Tibial nerve (tissue), 4 donors: Measurements from ENCODE around the gene F2RL1. TPM values are rescaled to one million over a fixed set of nuclear protein-coding genes. Genes with fewer than 3 reads are reported as not detected.
"Not testable (repeated sequence)": the region's sequence is repeated elsewhere in the genome, so short reads cannot be mapped to it uniquely, and the experiment has no call there.

Experiments used
- DNase-seq, 2 donors: peaks; one replicate each; pipeline ENCODE4 v3.0.0-alpha.2; 2019; ENCODE audit warnings: low spot score in 2 of 2
- H3K27ac ChIP-seq, 4 donors: fragments of 200-600 bp; sonication (generic) in 3 of 4; one replicate each; pipeline ENCODE4 v1.5.1; 2017 to 2019; ENCODE audit warnings: mild to moderate bottlenecking in 1 of 4
- H3K27me3 ChIP-seq, 2 donors: fragments of 200-600 bp; sonication (generic) in 1 of 2; one replicate each; pipeline versions ENCODE4 v1.5.1 to v1.6.0; 2017 to 2019
- H3K36me3 ChIP-seq, 3 donors: fragments of 200-600 bp; sonication (generic); one replicate each; pipeline ENCODE4 v1.5.1; 2018 to 2019
- H3K4me1 ChIP-seq, 4 donors: fragments of 200-600 bp; sonication (generic) in 3 of 4; one replicate each; pipeline ENCODE4 v1.5.1; 2017 to 2019
- H3K4me3 ChIP-seq, 4 donors: fragments of 200-600 bp; sonication (generic) in 3 of 4; one replicate each; pipeline ENCODE4 v1.5.1; 2017 to 2019; ENCODE audit warnings: mild to moderate bottlenecking in 1 of 4, moderate library complexity in 1 of 4
- H3K9me3 ChIP-seq, 4 donors: fragments of 200-600 bp; sonication (generic) in 3 of 4; one replicate each; pipeline ENCODE4 v1.5.1; 2017 to 2019
- CTCF ChIP-seq, 5 experiments: fragments of 200-600 bp in 3 of 5; fragments of 450-650 bp in 2 of 5; sonication (generic) in 3 of 5; IDR thresholded peaks; one replicate each; pipeline ENCODE4 v1.5.1; 2016 to 2019; ENCODE audit warnings: antibody characterized with exemption in 5 of 5, mild to moderate bottlenecking in 3 of 5, moderate library complexity in 2 of 5
- EP300 ChIP-seq, 2 donors: sonication (generic); formaldehyde crosslinking; IDR thresholded peaks; one replicate each; pipeline ENCODE4 v1.6.1; 2017; ENCODE audit warnings: antibody characterized with exemption in 2 of 2, mild to moderate bottlenecking in 1 of 2
- POLR2A ChIP-seq, 2 donors: fragments of 450-650 bp; IDR thresholded peaks; one replicate each; pipeline ENCODE4 v1.6.1; 2017; ENCODE audit warnings: antibody characterized with exemption in 2 of 2, mild to moderate bottlenecking in 2 of 2, moderate library complexity in 2 of 2
- WGBS, 2 donors: methylation state at CpG; one replicate each; pipeline ENCODE4 v1.1.5; 2018; 5-methylcytosine and 5-hydroxymethylcytosine counted together
- total RNA-seq, 4 donors: library from RNA; depleted of rRNA; stranded (reverse); fragments of >200 nt; gene quantifications; one replicate each; pipeline ENCODE4 v1.1.0, GENCODE V29; 2016

Gene F2RL1
- total RNA-seq, 4 donors from 2014 or later = 0.20 to 1.1 (median 0.30) TPM; not detected in 1

- no peak for DNase-seq
- H3K27ac ChIP-seq = no peak overlapping the region
- no peaks in the 10 kb centered on the region for H3K4me1 ChIP-seq
- H3K36me3 ChIP-seq = no peaks in the 10 kb centered on the region
- WGBS, 2 donors = 69 to 85% methylated on average over 4 of the region's 4 CpGs
- H3K27me3 ChIP-seq = no peaks in the 10 kb centered on the region
- TF ChIP-seq POLR2A (IDR thresholded peaks at IDR 0.05) (no peak), CTCF (IDR thresholded peaks at IDR 0.05) (no peak)
- no peak overlapping the region for H3K4me3 ChIP-seq
- no peaks in the 10 kb centered on the region for H3K9me3 ChIP-seq
Observed at GRCh38 chr5:76809141-76809540, 9.7 kb upstream of the F2RL1 start.

DNA sequence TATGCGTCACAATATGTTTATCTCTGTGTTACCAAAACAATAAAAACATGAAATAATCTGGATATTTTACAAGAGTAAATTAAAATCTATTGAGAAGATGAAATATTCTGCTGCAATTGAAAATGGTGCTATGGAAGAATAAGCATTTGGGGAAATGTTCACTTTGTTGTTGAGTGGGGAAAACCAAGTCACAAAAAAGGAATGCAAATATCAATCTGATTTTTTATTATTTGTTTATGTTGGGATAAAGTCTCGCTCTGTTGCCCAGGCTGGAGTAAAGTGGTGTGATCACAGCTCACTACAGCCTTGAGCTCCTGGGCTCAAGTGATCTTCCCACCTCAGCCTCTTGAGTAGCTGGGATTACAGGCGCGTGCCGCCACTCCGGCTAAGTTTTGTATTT lies 8.6 kb upstream of the F2RL1 start:
- Histone ChIP-seq H3K4me3 (no peak overlapping the region), H3K4me1 (no peaks in the 10 kb centered on the region), H3K27me3 (no peaks in the 10 kb centered on the region), H3K27ac (no peak overlapping the region), H3K9me3 (no peaks in the 10 kb centered on the region), H3K36me3 (no peaks in the 10 kb centered on the region)
- DNase-seq = no peak
- TF ChIP-seq POLR2A (IDR thresholded peaks at IDR 0.05) (no peak), EP300 (IDR thresholded peaks at IDR 0.05) (no peak), CTCF (IDR thresholded peaks at IDR 0.05) (no peak)
- WGBS, 2 donors = 92 to 94% methylated on average over 6 of the region's 6 CpGs

GRCh38 chr5:76811214-76811613 lies 7.6 kb upstream of the F2RL1 start:
- Histone ChIP-seq H3K4me3 (no peak overlapping the region), H3K4me1 (no peaks in the 10 kb centered on the region), H3K27me3 (no peaks in the 10 kb centered on the region), H3K36me3 (no peaks in the 10 kb centered on the region), H3K27ac (no peak overlapping the region), H3K9me3 (no peaks in the 10 kb centered on the region)
- TF ChIP-seq EP300 (IDR thresholded peaks at IDR 0.05) = no peak
- no peak for TF ChIP-seq CTCF (IDR thresholded peaks at IDR 0.05)
- no peak for TF ChIP-seq POLR2A (IDR thresholded peaks at IDR 0.05)
- 92 to 98% methylated on average over 5 of the region's 5 CpGs for WGBS, 2 donors
- DNase-seq = no peak

DNA sequence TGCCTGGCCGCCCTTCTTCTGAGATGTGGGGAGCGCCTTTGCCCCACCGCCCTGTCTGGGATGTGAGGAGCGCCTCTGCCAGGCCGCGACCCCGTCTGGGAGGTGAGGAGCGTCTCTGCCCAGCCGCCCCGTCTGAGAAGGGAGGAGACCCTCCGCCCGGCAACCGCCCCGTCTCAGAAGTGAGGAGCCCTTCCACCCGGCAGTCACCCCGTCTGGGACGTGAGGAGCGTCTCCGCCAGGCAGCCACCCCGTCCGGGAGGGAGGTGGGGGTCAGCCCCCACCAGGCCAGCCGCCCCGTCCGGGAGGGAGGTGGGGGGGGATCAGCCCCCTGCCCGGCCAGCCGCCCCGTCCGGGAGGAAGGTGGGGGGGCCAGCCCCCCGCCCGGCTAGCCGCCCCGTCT lies 6.6 kb upstream of the F2RL1 start:
- 94 to 100% methylated on average over 6 to 22 of the region's 32 CpGs for WGBS, 2 donors

GRCh38 chr5:76813982-76814562 lies 4.8 kb upstream of the F2RL1 start:
- DNase-seq = no peak
- Histone ChIP-seq H3K27ac (no peak overlapping the region), H3K9me3 (no peaks in the 10 kb centered on the region), H3K36me3 (no peaks in the 10 kb centered on the region), H3K4me3 (no peak overlapping the region), H3K4me1 (peaks cover 0 to 8% (median 4%) of the 10 kb centered on the region in 4 donors), H3K27me3 (peaks cover 0 to 13% of the 10 kb centered on the region in 2 donors)
- TF ChIP-seq CTCF (IDR thresholded peaks at IDR 0.05) (no peak), EP300 (IDR thresholded peaks at IDR 0.05) (no peak), POLR2A (IDR thresholded peaks at IDR 0.05) (no peak)
- 90 to 92% methylated on average over 4 of the region's 4 CpGs for WGBS, 2 donors

More for the DNA sequence above, 6.6 kb upstream of the F2RL1 start:
- H3K36me3 ChIP-seq, H3K27me3 ChIP-seq, DNase-seq, H3K4me3 ChIP-seq, H3K4me1 ChIP-seq, H3K9me3 ChIP-seq, H3K27ac ChIP-seq: not testable (repeated sequence)
